GM10266 (cell line): ENCODE measurements around the gene CHRNB1.

ENCODE experiments used
- DNase-seq: peaks from one replicate; pipeline ENCODE4 v3.0.0; 2012; ENCODE audit errors: extremely low spot score
- CTCF ChIP-seq: IDR thresholded peaks from 2 replicates; pipeline ENCODE4 v1.5.1; 2012; ENCODE audit warnings: mild to moderate bottlenecking, low read depth; ENCODE audit not compliant: control insufficient read depth, insufficient read depth; ENCODE audit errors: missing control alignments

CHRNB1 gene

GRCh38 chr17:7463372-7463846, 18.5 kb downstream of the CHRNB1 start:
- no peak for TF ChIP-seq CTCF
- no peak for DNase-seq

GRCh38 chr17:7464081-7464480, 19.2 kb downstream of the CHRNB1 start:
- TF ChIP-seq CTCF: no peak
- no peak for DNase-seq

GRCh38 chr17:7465597-7466275, 20.9 kb downstream of the CHRNB1 start:
- TF ChIP-seq CTCF: no peak
- no peak for DNase-seq

- TF ChIP-seq CTCF: no peak
- no peak for DNase-seq
Observed at GRCh38 chr17:7466318-7466638, 21.4 kb downstream of the CHRNB1 start.

GRCh38 chr17:7466639-7467341, 21.9 kb downstream of the CHRNB1 start:
- DNase-seq: no peak

GRCh38 chr17:7467498-7467897, 22.6 kb downstream of the CHRNB1 start:
- no peak for DNase-seq
- no peak for TF ChIP-seq CTCF

More at GRCh38 chr17:7466639-7467341, 21.9 kb downstream of the CHRNB1 start:
- TF ChIP-seq CTCF: no peak

- DNase-seq: no peak
- TF ChIP-seq CTCF: no peak
Observed at GRCh38 chr17:7468290-7468689, 23.4 kb downstream of the CHRNB1 start.
